Adrenal gland (tissue), 12 donors: ENCODE results near the gene ALPK3. TPM values are rescaled to one million over a fixed set of nuclear protein-coding genes. Genes with fewer than 3 reads are reported as not detected.

Experiments
- DNase-seq, 7 donors: peaks; one replicate each; pipeline ENCODE4 v3.0.0-alpha.2; 2019 to 2020
- H3K27ac ChIP-seq, 5 donors: fragments of 200-600 bp; sonication (generic) in 4 of 5; 1 replicate in 3 of 5; 2 replicates in 2 of 5; pipeline versions ENCODE4 v1.5.1 to v1.8.0; 2016 to 2020; ENCODE audit warnings: mild to moderate bottlenecking in 1 of 5
- H3K27me3 ChIP-seq: fragments of 200-600 bp; 2 replicates; pipeline ENCODE4 v1.8.0; 2021
- H3K36me3 ChIP-seq, 2 donors: fragments of 200-600 bp; replicated peaks in 1 of 2; 1 replicate in 1 of 2; 2 replicates in 1 of 2; pipeline versions ENCODE4 v1.5.1 to v1.8.0; 2018 to 2022
- H3K4me1 ChIP-seq, 2 donors: fragments of 200-600 bp; replicated peaks in 1 of 2; 1 replicate in 1 of 2; 2 replicates in 1 of 2; pipeline versions ENCODE4 v1.5.1 to v1.8.0; 2018 to 2021
- H3K4me3 ChIP-seq, 4 donors: fragments of 200-600 bp; sonication (generic) in 3 of 4; one replicate each; pipeline ENCODE4 v1.5.1; 2016 to 2018
- H3K9me3 ChIP-seq, 3 donors: fragments of 200-600 bp; sonication (generic) in 1 of 3; replicated peaks in 1 of 3; 1 replicate in 2 of 3; 2 replicates in 1 of 3; pipeline versions ENCODE4 v1.5.1 to v1.8.0; 2016 to 2021
- CTCF ChIP-seq, 6 experiments: fragments of 450-650 bp in 4 of 6; fragments of 200-600 bp in 2 of 6; sonication (generic) in 1 of 6; IDR thresholded peaks; 1 replicate in 5 of 6; 2 replicates in 1 of 6; pipeline versions ENCODE4 v1.5.1 to v1.8.0; 2016 to 2021; ENCODE audit warnings: antibody characterized with exemption in 6 of 6, mild to moderate bottlenecking in 2 of 6, moderate library complexity in 1 of 6
- POLR2A ChIP-seq, 2 donors: fragments of 450-650 bp; IDR thresholded peaks; one replicate each; pipeline ENCODE4 v1.6.1; 2017; ENCODE audit warnings: antibody characterized with exemption in 2 of 2, mild to moderate bottlenecking in 2 of 2, moderate library complexity in 1 of 2
- WGBS, 4 donors: extraction: QIAGEN DNeasy Blood & Tissue Kit in 2 of 4; methylation state at CpG; one replicate each; pipeline versions ENCODE4 v1.1.5 to v1.1.7; 2013 to 2017; 5-methylcytosine and 5-hydroxymethylcytosine counted together
- intact Hi-C, 2 donors: fragments of 100-400 bp; cut with DNase I; formaldehyde crosslinking; loops; one replicate each; pipeline versions ENCODE4 v1.14.1 to v1.15.0; 2022 to 2023
- polyA plus RNA-seq, 3 donors: library from polyadenylated mRNA; stranded (reverse); fragments of 200-250 nt in 2 of 3; fragments of 350-450 nt in 1 of 3; fragmentation: Illumina TruSeq in 1 of 3; extraction: RNeasy Lipid Tissue Mini Kit (QIAGEN cat#74804) in 1 of 3; gene quantifications; one replicate each; pipeline ENCODE4 v1.2.3, GENCODE V29; 2013 to 2014
- total RNA-seq, 9 donors: library from RNA; depleted of rRNA in 4 of 9; stranded (reverse); fragments of >200 nt in 4 of 9; fragments of 120-200 nt in 1 of 9; fragmentation: NEBNext Ultra II Directional in 1 of 9; extraction: Animal tissue kit (Norgen Biotek cat#: 25700) in 1 of 9; gene quantifications; one replicate each; pipeline versions ENCODE4 v1.1.0 to v1.2.4, GENCODE V29; 2013 to 2023
- donor health status: healthy with polysubstance abuse.
- donor health status: Bipolar disorder and iron deficiency.
- donor health status: DM: yes; HTN: yes; CAD: no.
- donor health status: DM: no; HTN: no; CAD: no.
- donor health status: DM: no; HTN: no; CAD: no.
- donor health status: DM: yes; HTN: yes; CAD: no.

Gene ALPK3
- total and polyA plus RNA-seq, 12 donors = 5.8 to 39.3 (median 15.9) TPM

- Histone ChIP-seq H3K4me3 (no peak overlapping the region), H3K27ac (no peak overlapping the region), H3K4me1 (peaks cover 13 to 57% of the 10 kb centered on the region in 2 donors), H3K9me3 (no peaks in the 10 kb centered on the region), H3K36me3 (no peaks in the 10 kb centered on the region), H3K27me3 (no peaks in the 10 kb centered on the region)
- TF ChIP-seq POLR2A (IDR thresholded peaks at IDR 0.05) = no peak
- TF ChIP-seq CTCF (IDR thresholded peaks at IDR 0.05) = no peak
- DNase-seq = peak in 1 of 7 donors; percentile 16
- 97 to 100% (median 99%) methylated on average over 1 to 9 of the region's 9 CpGs for WGBS, 4 donors
- intact Hi-C loops = no loop called here
These were observed 10.1 kb downstream of the ALPK3 start for GRCh38 chr15:84827246-84827645.

GRCh38 chr15:84828086-84828908 lies 11.1 kb downstream of the ALPK3 start:
- intact Hi-C loops = no loop called here
- Histone ChIP-seq H3K27me3 (no peaks in the 10 kb centered on the region), H3K4me3 (no peak overlapping the region), H3K27ac (peak overlapping the region in 2 of 5 donors; percentile 52 to 57), H3K4me1 (peaks cover 15 to 57% of the 10 kb centered on the region in 2 donors), H3K9me3 (no peaks in the 10 kb centered on the region), H3K36me3 (no peaks in the 10 kb centered on the region)
- DNase-seq = peak in 2 of 7 donors; percentile 19 to 52
- 56 to 63% (median 61%) methylated on average over 13 to 14 of the region's 14 CpGs for WGBS, 4 donors
- TF ChIP-seq POLR2A (IDR thresholded peaks at IDR 0.05) (no peak), CTCF (IDR thresholded peaks at IDR 0.05) (no peak)

GRCh38 chr15:84829428-84829827 lies 12.3 kb downstream of the ALPK3 start:
- Histone ChIP-seq H3K36me3 (no peaks in the 10 kb centered on the region), H3K4me1 (peaks cover 16 to 55% of the 10 kb centered on the region in 2 donors), H3K27me3 (no peaks in the 10 kb centered on the region), H3K27ac (peak overlapping the region in 1 of 5 donors; percentile 34), H3K4me3 (no peak overlapping the region), H3K9me3 (no peaks in the 10 kb centered on the region)
- intact Hi-C loops = no loop called here
- no peak for DNase-seq
- TF ChIP-seq CTCF (IDR thresholded peaks at IDR 0.05) = no peak
- TF ChIP-seq POLR2A (IDR thresholded peaks at IDR 0.05) = no peak
- WGBS, 4 donors = 92 to 98% (median 94%) methylated on average over 8 of the region's 8 CpGs

- H3K4me1 ChIP-seq = peaks cover 16 to 49% of the 10 kb centered on the region in 2 donors
- no peak for DNase-seq
- H3K4me3 ChIP-seq = no peak overlapping the region
- WGBS, 4 donors = 50 to 62% (median 52%) methylated on average over 2 of the region's 2 CpGs
- no peaks in the 10 kb centered on the region for H3K9me3 ChIP-seq
- TF ChIP-seq CTCF (IDR thresholded peaks at IDR 0.05) (no peak), POLR2A (IDR thresholded peaks at IDR 0.05) (no peak)
- H3K27ac ChIP-seq = peak overlapping the region in 1 of 5 donors; percentile 34
- H3K36me3 ChIP-seq = no peaks in the 10 kb centered on the region
- H3K27me3 ChIP-seq = no peaks in the 10 kb centered on the region
- intact Hi-C loops = no loop called here
These were observed 12.9 kb downstream of the ALPK3 start for GRCh38 chr15:84830036-84830435.
